H1 (cell line): Measurements from ENCODE around the gene GPC6. TPM values are rescaled to one million over a fixed set of nuclear protein-coding genes. Genes with fewer than 3 reads are reported as not detected.

Source experiments
- CTCF ChIA-PET: fragments of 300-600 bp; sonication (Branson Sonifier 250); formaldehyde crosslinking; loops from one replicate; lab custom pipeline; 2021; ENCODE audit not compliant: partially characterized antibody; lab: Charles Lee
- POLR2A ChIA-PET: fragments of 300-600 bp; sonication (Branson Sonifier 250); formaldehyde crosslinking; loops from one replicate; lab custom pipeline; 2021; ENCODE audit warnings: inconsistent platforms; ENCODE audit not compliant: partially characterized antibody; lab: Charles Lee
- DNase-seq, 2 experiments: peaks; one replicate each; pipeline versions ENCODE4 v3.0.0 to v3.0.0-alpha.2; 2010 to 2022; ENCODE audit warnings: low spot score in 2 of 2, low read depth in 1 of 2, mixed read lengths in 1 of 2
- FAIRE-seq: peaks from 2 replicates; lab custom pipeline; 2011; peaks lifted over from hg19 to GRCh38; lab: Jason Lieb, UNC
- H2AFZ ChIP-seq: 2 replicates; pipeline ENCODE4 v1.8.1; 2012; ENCODE audit warnings: low read length, inconsistent platforms
- H2AK5ac ChIP-seq: 2 replicates; pipeline ENCODE4 v1.6.1; 2013; ENCODE audit warnings: low read depth, low read length
- H2BK120ac ChIP-seq: replicated peaks from 2 replicates; pipeline ENCODE3; 2013; ENCODE audit warnings: low read depth, low read length, inconsistent platforms
- H2BK12ac ChIP-seq: 2 replicates; pipeline ENCODE4 v1.6.1; 2013; ENCODE audit warnings: low read depth, low read length
- H2BK15ac ChIP-seq: 2 replicates; pipeline ENCODE4 v1.6.1; 2013; ENCODE audit warnings: low read length
- H2BK20ac ChIP-seq: 2 replicates; pipeline ENCODE4 v1.6.1; 2013; ENCODE audit warnings: low read length
- H2BK5ac ChIP-seq: 2 replicates; pipeline ENCODE4 v1.6.1; 2013; ENCODE audit warnings: low read depth, low read length
- H3K14ac ChIP-seq: 2 replicates; pipeline ENCODE4 v1.6.1; 2013; ENCODE audit warnings: inconsistent platforms; ENCODE audit not compliant: insufficient read length
- H3K18ac ChIP-seq: 2 replicates; pipeline ENCODE4 v1.6.1; 2013; ENCODE audit warnings: low read length; ENCODE audit errors: extremely low read depth
- H3K23ac ChIP-seq: 2 replicates; pipeline ENCODE4 v1.6.1; 2013; ENCODE audit warnings: inconsistent platforms; ENCODE audit not compliant: insufficient read length
- H3K23me2 ChIP-seq: 2 replicates; pipeline ENCODE4 v1.6.1; 2013; ENCODE audit warnings: low read depth, low read length
- H3K27ac ChIP-seq: 2 replicates; pipeline ENCODE4 v1.6.1; 2011; ENCODE audit warnings: low read depth, low read length, inconsistent platforms
- H3K27me3 ChIP-seq, 4 experiments: replicated peaks in 1 of 4; 1 replicate in 1 of 4; 2 replicates in 3 of 4; pipeline versions ENCODE4 v1.6.1 to v1.8.1; 2011 to 2013; ENCODE audit warnings: low read length in 3 of 4, mild to moderate bottlenecking in 3 of 4, inconsistent platforms in 2 of 4, mixed read lengths in 2 of 4, moderate library complexity in 1 of 4; ENCODE audit not compliant: control insufficient read depth in 3 of 4, insufficient read depth in 3 of 4; ENCODE audit errors: extremely low read depth in 1 of 4
- H3K36me3 ChIP-seq, 4 experiments: 2 replicates each; pipeline versions ENCODE4 v1.6.1 to v1.8.1; 2011 to 2013; ENCODE audit warnings: mild to moderate bottlenecking in 4 of 4, low read length in 3 of 4, moderate library complexity in 2 of 4, control low read depth in 1 of 4, inconsistent platforms in 1 of 4; ENCODE audit not compliant: insufficient read depth in 4 of 4, control insufficient read depth in 2 of 4
- H3K4ac ChIP-seq: replicated peaks from 2 replicates; pipeline ENCODE3; 2013; ENCODE audit warnings: low read length, low read depth, mixed read lengths, inconsistent platforms; ENCODE audit not compliant: insufficient read length
- H3K4me1 ChIP-seq, 4 experiments: replicated peaks in 1 of 4; 1 replicate in 1 of 4; 2 replicates in 3 of 4; pipeline versions ENCODE4 v1.6.1 to v1.8.1; 2011 to 2013; ENCODE audit warnings: low read length in 3 of 4, inconsistent platforms in 2 of 4, mixed read lengths in 1 of 4; ENCODE audit not compliant: insufficient read depth in 4 of 4, control insufficient read depth in 3 of 4
- H3K4me2 ChIP-seq, 2 experiments: 2 replicates each; pipeline versions ENCODE4 v1.6.1 to v1.8.1; 2011 to 2013; ENCODE audit warnings: low read depth in 2 of 2, low read length in 2 of 2, control low read depth in 1 of 2, inconsistent platforms in 1 of 2, mild to moderate bottlenecking in 1 of 2; ENCODE audit not compliant: insufficient read depth in 1 of 2
- H3K4me3 ChIP-seq, 4 experiments: fragments of 200-600, 300-600 bp in 1 of 4; sonication (generic), shearing (Covaris generic), sonication (Bioruptor Twin) in 1 of 4; 2 replicates each; pipeline versions ENCODE4 v1.5.1 to v1.8.1; 2011 to 2016; ENCODE audit warnings: low read length in 4 of 4, low read depth in 3 of 4, control low read depth in 2 of 4, inconsistent platforms in 2 of 4, mild to moderate bottlenecking in 2 of 4, mixed read lengths in 1 of 4, moderate library complexity in 1 of 4; ENCODE audit not compliant: insufficient read depth in 2 of 4; ENCODE audit errors: extremely low read depth in 1 of 4
- H3K56ac ChIP-seq: replicated peaks from 2 replicates; pipeline ENCODE3; 2013; ENCODE audit warnings: low read depth, mild to moderate bottlenecking, mixed read lengths, low read length, inconsistent platforms; ENCODE audit not compliant: insufficient read length
- H3K79me1 ChIP-seq: 2 replicates; pipeline ENCODE4 v1.6.1; 2013; ENCODE audit warnings: low read depth, low read length, control low read depth
- H3K79me2 ChIP-seq, 2 experiments: 2 replicates each; pipeline versions ENCODE4 v1.6.1 to v1.8.1; 2012 to 2013; ENCODE audit warnings: low read length in 2 of 2, mild to moderate bottlenecking in 2 of 2, inconsistent platforms in 1 of 2; ENCODE audit not compliant: insufficient read depth in 2 of 2, control insufficient read depth in 1 of 2
- H3K9ac ChIP-seq, 4 experiments: replicated peaks in 1 of 4; 1 replicate in 1 of 4; 2 replicates in 3 of 4; pipeline versions ENCODE4 v1.6.1 to v1.8.1; 2011 to 2013; ENCODE audit warnings: low read depth in 3 of 4, low read length in 3 of 4, control low read depth in 2 of 4, mild to moderate bottlenecking in 2 of 4, moderate library complexity in 2 of 4, inconsistent platforms in 1 of 4; ENCODE audit errors: extremely low read depth in 1 of 4
- H3K9me3 ChIP-seq, 2 experiments: 2 replicates each; pipeline versions ENCODE4 v1.6.1 to v1.8.1; 2012 to 2013; ENCODE audit warnings: mild to moderate bottlenecking in 2 of 2, moderate library complexity in 2 of 2, control low read depth in 1 of 2, inconsistent platforms in 1 of 2, low read depth in 1 of 2, low read length in 1 of 2, mixed read lengths in 1 of 2; ENCODE audit not compliant: insufficient read depth in 2 of 2
- H4K20me1 ChIP-seq, 2 experiments: replicated peaks in 1 of 2; 2 replicates each; pipeline versions ENCODE3 to v1.8.1; 2011 to 2013; ENCODE audit warnings: inconsistent platforms in 2 of 2, low read length in 2 of 2, mild to moderate bottlenecking in 1 of 2; ENCODE audit not compliant: insufficient read depth in 2 of 2, control insufficient read depth in 1 of 2
- H4K5ac ChIP-seq: 2 replicates; pipeline ENCODE4 v1.6.1; 2013; ENCODE audit warnings: low read length, low read depth, mixed read lengths, inconsistent platforms; ENCODE audit not compliant: insufficient read length
- H4K8ac ChIP-seq: 2 replicates; pipeline ENCODE4 v1.8.0; 2013; ENCODE audit warnings: mild to moderate bottlenecking, moderate library complexity, low read length, inconsistent platforms; ENCODE audit not compliant: insufficient read depth; ENCODE audit errors: extremely low read depth
- H4K91ac ChIP-seq: replicated peaks from 2 replicates; pipeline ENCODE3; 2013; ENCODE audit warnings: low read length, mixed read lengths, inconsistent platforms; ENCODE audit not compliant: insufficient read length
- HDAC6 ChIP-seq: IDR thresholded peaks from one replicate; pipeline ENCODE4 v1.7.1; 2012; ENCODE audit warnings: low read depth, mild to moderate bottlenecking, inconsistent platforms, low read length, moderate library complexity
- TEAD4 ChIP-seq: IDR thresholded peaks from 2 replicates; pipeline ENCODE4 v1.6.1; 2012; ENCODE audit warnings: low read depth, low read length, inconsistent platforms, mixed read lengths
- WGBS, 2 experiments: shearing (Covaris generic) in 1 of 2; methylation state at CpG; one replicate each; pipeline versions ENCODE4 v1.1.6 to v1.1.7; 2013 to 2015; ENCODE audit warnings: low lambda C conversion rate in 2 of 2, mixed read lengths in 2 of 2, inconsistent platforms in 1 of 2, low coverage in 1 of 2, missing lambda C conversion rate in 1 of 2; ENCODE audit not compliant: insufficient replicate concordance in 2 of 2, insufficient coverage in 1 of 2, insufficient read length in 1 of 2; ENCODE audit errors: extremely low coverage in 1 of 2, missing lambda C conversion rate in 1 of 2; 5-methylcytosine and 5-hydroxymethylcytosine counted together
- polyA plus RNA-seq, 7 experiments: library from polyadenylated mRNA; depleted of rRNA in 3 of 7; stranded (reverse) in 5 of 7; unstranded in 2 of 7; fragments of >200 nt in 5 of 7; fragments of 200-250 nt in 2 of 7; gene quantifications; 1 replicate in 5 of 7; 2 replicates in 1 of 7; 4 replicates in 1 of 7; pipeline versions ENCODE4 v1.2.1 to v1.2.3, GENCODE V29; 2011 to 2013; ENCODE audit warnings: missing spikeins in 2 of 7, mixed read lengths in 2 of 7
- total RNA-seq: library from RNA; stranded (reverse); fragmentation: NEBNext Ultra II Directional; extraction: Animal tissue kit (Norgen Biotek cat#: 25700); gene quantifications from 2 replicates; pipeline ENCODE4 v1.2.1, GENCODE V29; 2021

Gene GPC6
- total and polyA plus RNA-seq, 2 of the 8 experiments (the other 6 are each of a cell fraction or from before 2014, with no cell fraction given), result 5.4 to 12.0 TPM

- no peak overlapping the region for H2AK5ac ChIP-seq
- no peak overlapping the region for H3K56ac ChIP-seq
- no peak overlapping the region for H2BK5ac ChIP-seq
- no peak overlapping the region for H2AFZ ChIP-seq
- H3K27me3 ChIP-seq, result no peaks in the 10 kb centered on the region
- H3K18ac ChIP-seq, result no peak overlapping the region
- no peaks in the 10 kb centered on the region for H3K79me1 ChIP-seq
- DNase-seq (no peak), FAIRE-seq (no peak)
- no peak overlapping the region for H2BK120ac ChIP-seq
- H4K91ac ChIP-seq, result no peak overlapping the region
- H3K9ac ChIP-seq, result no peak overlapping the region
- no peak overlapping the region for H2BK20ac ChIP-seq
- WGBS, 2 experiments, result 80% methylated on average over 6 of the region's 6 CpGs; no CpG with 5 or more reads in 1 of the 2 experiments
- no peak overlapping the region for H4K8ac ChIP-seq
- H3K23me2 ChIP-seq, result no peaks in the 10 kb centered on the region
- H3K4me2 ChIP-seq, result no peak overlapping the region
- TF ChIP-seq TEAD4 (peak; percentile 27; the same call in 1 of the 2 replicates), HDAC6 (no peak)
- no peak overlapping the region for H3K23ac ChIP-seq
- CTCF ChIA-PET, result interaction anchor here (0.5 to 1.0 kb wide), 3 partner anchors 15 to 1654 kb away, joined by 3 to 4 read pairs (median 4); no protein-coding TSS in a partner anchor
- H3K36me3 ChIP-seq, result no peaks in the 10 kb centered on the region
- no peak overlapping the region for H3K4me3 ChIP-seq
- H2BK15ac ChIP-seq, result no peak overlapping the region
- no peak overlapping the region for H3K27ac ChIP-seq
- POLR2A ChIA-PET, result interaction anchor here (0.5 to 0.7 kb wide), 2 partner anchors 10 to 433 kb away, joined by 4 to 5 read pairs; no protein-coding TSS in a partner anchor
- H2BK12ac ChIP-seq, result no peak overlapping the region
- H3K79me2 ChIP-seq, result no peaks in the 10 kb centered on the region
- no peak overlapping the region for H3K14ac ChIP-seq
- H4K20me1 ChIP-seq, result no peaks in the 10 kb centered on the region
- H3K9me3 ChIP-seq, result no peaks in the 10 kb centered on the region
- H3K4me1 ChIP-seq, result peaks cover 0 to 7% (median 0%) of the 10 kb centered on the region in 4 experiments; a peak in 2 of 7 replicates
- H4K5ac ChIP-seq, result no peak overlapping the region
- no peak overlapping the region for H3K4ac ChIP-seq
Measured at GRCh38 chr13:94327318-94327717, 1100.7 kb downstream of the GPC6 start.
